Karpas-422 (cell line): ENCODE data around the gene GAS2. TPM values are rescaled to one million over a fixed set of nuclear protein-coding genes. Genes with fewer than 3 reads are reported as not detected.

Source experiments
- DNase-seq: peaks from one replicate; pipeline ENCODE4 v3.0.0-alpha.2; 2015
- H2AFZ ChIP-seq: fragments of 200-600 bp; sonication (generic); 2 replicates; pipeline ENCODE4 v1.6.1; 2014; ENCODE audit warnings: antibody characterized with exemption, low read length, mixed read lengths
- H3K27ac ChIP-seq: fragments of 200-600 bp; sonication (generic); 2 replicates; pipeline ENCODE4 v1.5.1; 2014; ENCODE audit warnings: mild to moderate bottlenecking, low read length, moderate library complexity
- H3K27me3 ChIP-seq: fragments of 200-600 bp; sonication (generic); 2 replicates; pipeline ENCODE4 v1.6.1; 2014; ENCODE audit warnings: low read length, mixed read lengths
- H3K36me3 ChIP-seq: fragments of 200-600 bp; sonication (generic); 2 replicates; pipeline ENCODE4 v1.6.1; 2014; ENCODE audit warnings: low read length, mixed read lengths; ENCODE audit not compliant: insufficient read depth
- H3K4me1 ChIP-seq: fragments of 200-600 bp; sonication (generic); 2 replicates; pipeline ENCODE4 v1.6.1; 2014; ENCODE audit warnings: mild to moderate bottlenecking, low read length, mixed read lengths
- H3K4me2 ChIP-seq: fragments of 200-600 bp; sonication (generic); 2 replicates; pipeline ENCODE4 v1.6.1; 2014; ENCODE audit warnings: low read length, low read depth, mild to moderate bottlenecking; ENCODE audit not compliant: poor library complexity, severe bottlenecking
- H3K4me3 ChIP-seq: fragments of 200-600 bp; sonication (generic); 2 replicates; pipeline ENCODE4 v1.5.1; 2014; ENCODE audit warnings: mild to moderate bottlenecking, antibody characterized with exemption, low read length, mixed read lengths
- H3K79me2 ChIP-seq: fragments of 200-600 bp; sonication (generic); 2 replicates; pipeline ENCODE4 v1.6.1; 2014; ENCODE audit warnings: mild to moderate bottlenecking, low read length, mixed read lengths
- H3K9ac ChIP-seq: fragments of 200-600 bp; sonication (generic); 2 replicates; pipeline ENCODE4 v1.6.0; 2014; ENCODE audit warnings: low read length
- H3K9me2 ChIP-seq: fragments of 200-600 bp; sonication (generic), shearing (Covaris generic); replicated peaks from 2 replicates; pipeline ENCODE4 v1.6.0; 2014; ENCODE audit warnings: mild to moderate bottlenecking, low read length, moderate library complexity; ENCODE audit not compliant: insufficient read depth
- H3K9me3 ChIP-seq: fragments of 300-700, 200-600 bp; sonication (generic); 2 replicates; pipeline ENCODE4 v1.6.1; 2014; ENCODE audit warnings: low read length, mixed read lengths
- H4K20me1 ChIP-seq: fragments of 200-600 bp; sonication (generic); 2 replicates; pipeline ENCODE4 v1.6.1; 2014; ENCODE audit warnings: mild to moderate bottlenecking, antibody characterized with exemption, low read length, low read depth; ENCODE audit not compliant: insufficient read depth
- total RNA-seq: library from RNA; depleted of rRNA; stranded (reverse); fragments of >200 nt; shearing (Covaris generic); gene quantifications from 2 replicates; pipeline ENCODE4 v1.2.3, GENCODE V29; 2014; ENCODE audit warnings: low replicate concordance

Gene GAS2
- total RNA-seq, 1 experiment from 2014 or later = 0.86 TPM

DNA sequence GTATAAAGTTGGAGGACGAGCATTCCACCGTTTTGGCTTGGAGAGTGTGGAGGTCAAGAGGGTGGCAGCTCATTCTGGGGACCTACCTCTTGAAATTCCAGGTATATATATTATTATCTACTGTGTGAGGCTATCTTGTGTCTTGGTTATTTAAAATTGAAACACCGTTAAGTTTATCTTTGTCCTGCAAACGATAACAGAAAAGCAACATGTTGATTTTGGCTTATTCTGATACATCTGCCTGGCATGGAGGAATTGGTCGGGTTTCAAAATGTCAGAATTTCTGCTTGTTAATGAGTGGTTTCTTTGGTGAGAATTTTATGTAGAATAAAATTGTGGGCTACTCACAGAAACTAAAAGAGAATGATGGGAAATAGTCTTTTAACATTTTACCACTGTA lies 108.8 kb downstream of the GAS2 start:
- Histone ChIP-seq H3K27me3 (no peaks in the 10 kb centered on the region), H3K4me3 (no peak overlapping the region), H3K9me3 (no peaks in the 10 kb centered on the region), H3K4me1 (no peaks in the 10 kb centered on the region), H2AFZ (no peak overlapping the region), H3K9me2 (no peaks in the 10 kb centered on the region), H3K36me3 (no peaks in the 10 kb centered on the region), H4K20me1 (no peaks in the 10 kb centered on the region), H3K4me2 (no peak overlapping the region), H3K27ac (no peak overlapping the region), H3K9ac (no peak overlapping the region), H3K79me2 (no peaks in the 10 kb centered on the region)
- no peak for DNase-seq

DNA sequence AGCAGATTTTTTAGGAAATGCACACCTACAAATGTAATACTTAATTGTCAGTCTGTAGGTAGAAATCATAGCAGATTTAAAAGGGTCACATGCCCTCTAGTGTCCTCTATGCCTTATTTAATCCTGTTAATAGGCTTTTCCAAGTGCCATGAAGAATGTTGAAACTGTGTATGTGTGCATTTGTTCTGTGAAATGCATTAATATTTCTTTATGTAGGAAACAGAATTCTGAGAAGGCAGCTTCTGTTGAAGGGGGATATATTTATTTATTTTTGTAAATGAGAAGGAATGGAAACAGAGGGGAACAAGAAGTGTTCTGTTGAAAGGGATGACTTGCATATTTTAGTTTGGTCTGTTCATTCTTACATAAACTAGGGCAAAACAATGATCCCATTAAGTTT lies 112.2 kb downstream of the GAS2 start:
- Histone ChIP-seq H3K4me1 (no peaks in the 10 kb centered on the region), H3K4me2 (no peak overlapping the region), H2AFZ (no peak overlapping the region), H4K20me1 (no peaks in the 10 kb centered on the region), H3K4me3 (no peak overlapping the region), H3K9me3 (no peaks in the 10 kb centered on the region), H3K79me2 (no peaks in the 10 kb centered on the region), H3K36me3 (no peaks in the 10 kb centered on the region), H3K9me2 (no peaks in the 10 kb centered on the region), H3K27me3 (no peaks in the 10 kb centered on the region), H3K9ac (no peak overlapping the region), H3K27ac (no peak overlapping the region)
- DNase-seq = no peak

DNA sequence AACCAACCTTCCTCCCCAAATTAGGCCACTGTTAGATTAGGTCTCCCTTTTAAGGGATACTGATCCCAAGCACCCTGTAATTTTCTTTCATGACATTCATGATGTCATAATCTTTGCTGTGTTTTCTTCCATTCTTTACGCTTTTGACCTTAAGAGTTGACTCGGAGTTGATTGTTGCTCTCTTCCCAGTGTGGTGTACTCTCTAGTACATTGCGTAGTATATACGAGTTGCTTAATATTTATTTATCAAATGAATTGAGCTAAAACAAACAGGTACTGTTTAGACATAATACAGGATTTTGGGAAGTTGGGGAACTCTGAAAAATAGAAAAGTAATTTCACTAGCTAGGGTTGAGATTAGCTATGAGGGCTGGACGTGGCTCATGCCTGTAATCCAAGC lies 113.4 kb downstream of the GAS2 start:
- Histone ChIP-seq H3K79me2 (no peaks in the 10 kb centered on the region), H3K9ac (no peak overlapping the region), H3K27me3 (no peaks in the 10 kb centered on the region), H3K36me3 (no peaks in the 10 kb centered on the region), H3K4me3 (no peak overlapping the region), H2AFZ (no peak overlapping the region), H3K4me1 (no peaks in the 10 kb centered on the region), H3K27ac (no peak overlapping the region), H3K9me3 (no peaks in the 10 kb centered on the region), H4K20me1 (no peaks in the 10 kb centered on the region), H3K9me2 (no peaks in the 10 kb centered on the region), H3K4me2 (no peak overlapping the region)
- DNase-seq = no peak

DNA sequence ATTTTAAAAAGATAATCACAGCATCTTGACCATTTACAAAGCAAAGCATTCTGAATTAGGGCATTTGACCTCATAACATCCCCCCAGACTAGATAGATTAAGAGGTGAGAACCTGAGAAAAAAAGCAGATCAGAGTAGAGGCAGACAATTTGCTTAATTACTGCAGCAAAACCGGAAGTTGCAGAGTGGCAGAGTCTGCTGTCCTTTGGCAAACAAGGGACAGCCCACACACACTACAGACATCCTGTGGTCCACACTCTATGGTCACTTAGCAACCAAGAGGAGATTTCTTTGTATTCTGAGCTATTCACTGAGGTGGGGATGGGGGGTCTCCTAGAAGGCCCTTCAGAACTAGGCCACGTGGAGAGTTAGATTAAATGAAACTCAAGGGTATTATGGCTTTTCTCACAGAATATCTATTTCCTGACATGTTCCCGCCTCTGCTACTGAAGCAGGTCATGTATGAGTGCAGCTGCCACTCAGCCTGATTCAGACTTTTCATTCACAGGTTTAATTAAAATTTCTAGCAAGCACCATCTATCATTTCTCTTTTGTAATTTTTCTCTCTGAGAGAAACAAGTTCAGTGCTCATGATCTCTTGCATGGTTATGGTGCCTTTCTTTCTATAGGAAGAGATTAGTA lies 114.7 kb downstream of the GAS2 start:
- Histone ChIP-seq H3K4me3 (no peak overlapping the region), H3K4me1 (no peaks in the 10 kb centered on the region), H3K36me3 (no peaks in the 10 kb centered on the region), H3K9me2 (no peaks in the 10 kb centered on the region), H2AFZ (no peak overlapping the region), H3K27me3 (no peaks in the 10 kb centered on the region), H3K9ac (no peak overlapping the region), H3K27ac (no peak overlapping the region), H3K9me3 (no peaks in the 10 kb centered on the region), H3K79me2 (no peaks in the 10 kb centered on the region), H4K20me1 (no peaks in the 10 kb centered on the region), H3K4me2 (no peak overlapping the region)
- no peak for DNase-seq

DNA sequence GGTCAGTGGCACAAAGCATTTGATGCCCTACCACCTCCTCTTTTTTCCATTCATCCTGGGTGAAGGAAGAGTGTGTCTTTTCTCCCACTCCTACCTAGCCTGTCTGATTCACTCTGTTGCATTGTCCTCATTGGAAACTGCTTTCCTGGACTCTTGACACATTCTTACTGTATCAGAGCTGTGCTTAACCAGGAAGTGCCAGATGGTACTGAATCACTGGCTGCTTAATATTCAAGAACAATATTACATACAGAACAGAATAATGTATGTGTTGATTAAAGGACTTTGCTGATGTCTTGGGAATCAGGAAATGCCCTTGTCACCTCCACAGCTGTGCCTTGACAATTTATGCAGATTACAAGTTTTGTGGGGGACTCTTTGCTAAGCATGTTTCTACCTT lies 118.8 kb downstream of the GAS2 start:
- H3K36me3 ChIP-seq = no peaks in the 10 kb centered on the region
- no peak overlapping the region for H2AFZ ChIP-seq
- no peak overlapping the region for H3K9ac ChIP-seq
- H3K9me3 ChIP-seq = no peaks in the 10 kb centered on the region
- no peaks in the 10 kb centered on the region for H3K79me2 ChIP-seq
- no peak overlapping the region for H3K4me2 ChIP-seq
- no peaks in the 10 kb centered on the region for H3K4me1 ChIP-seq
- H3K4me3 ChIP-seq = no peak overlapping the region
- no peaks in the 10 kb centered on the region for H4K20me1 ChIP-seq
- DNase-seq = no peak
- no peaks in the 10 kb centered on the region for H3K27me3 ChIP-seq
- H3K9me2 ChIP-seq = no peaks in the 10 kb centered on the region
- H3K27ac ChIP-seq = no peak overlapping the region

DNA sequence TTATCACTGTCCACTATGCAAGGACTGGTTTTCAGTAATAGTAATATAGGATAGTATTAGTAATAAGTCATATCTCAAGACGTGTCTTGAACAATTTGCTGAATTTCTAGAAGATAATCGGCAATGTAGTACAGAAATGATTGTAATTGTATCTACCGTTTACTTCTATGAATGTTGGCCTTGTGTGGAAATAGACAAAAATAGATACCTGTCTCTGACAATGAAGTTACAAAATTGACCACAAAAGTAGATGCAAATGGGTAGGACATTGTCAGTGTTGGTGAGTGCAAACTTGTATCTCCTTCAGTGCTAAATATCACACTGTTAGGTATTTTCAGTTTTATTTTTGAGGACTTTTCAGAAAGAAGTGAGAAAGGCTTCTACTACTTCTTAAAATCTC lies 120.1 kb downstream of the GAS2 start:
- H3K79me2 ChIP-seq = no peaks in the 10 kb centered on the region
- no peaks in the 10 kb centered on the region for H4K20me1 ChIP-seq
- H3K4me2 ChIP-seq = no peak overlapping the region
- no peaks in the 10 kb centered on the region for H3K27me3 ChIP-seq
- H3K9me3 ChIP-seq = no peaks in the 10 kb centered on the region
- no peak for DNase-seq
- no peak overlapping the region for H2AFZ ChIP-seq
- no peaks in the 10 kb centered on the region for H3K36me3 ChIP-seq
- no peaks in the 10 kb centered on the region for H3K4me1 ChIP-seq
- no peaks in the 10 kb centered on the region for H3K9me2 ChIP-seq
- no peak overlapping the region for H3K9ac ChIP-seq
- H3K4me3 ChIP-seq = no peak overlapping the region
- H3K27ac ChIP-seq = no peak overlapping the region

DNA sequence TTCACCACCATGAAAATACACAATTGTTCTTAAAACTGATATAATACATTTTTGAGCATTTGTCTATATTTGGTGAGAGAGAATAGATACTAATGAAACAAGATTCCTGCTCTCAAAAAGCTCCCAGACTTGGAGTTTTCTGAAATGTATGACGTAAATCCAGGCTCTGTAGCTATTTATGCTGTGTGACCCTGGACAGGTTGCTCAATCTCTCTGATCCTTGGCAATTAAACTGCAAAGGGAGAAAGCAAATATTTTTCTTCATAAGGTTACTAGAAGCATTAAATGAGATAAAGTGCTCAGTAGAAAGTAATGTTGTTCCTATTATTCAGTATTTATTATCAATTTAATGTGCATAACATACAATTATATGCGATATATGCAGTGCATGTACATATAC lies 120.6 kb downstream of the GAS2 start:
- no peak for DNase-seq
- Histone ChIP-seq H3K4me1 (no peaks in the 10 kb centered on the region), H3K27ac (no peak overlapping the region), H3K9me3 (no peaks in the 10 kb centered on the region), H3K79me2 (no peaks in the 10 kb centered on the region), H3K36me3 (no peaks in the 10 kb centered on the region), H3K4me3 (no peak overlapping the region), H3K4me2 (no peak overlapping the region), H2AFZ (no peak overlapping the region), H3K9ac (no peak overlapping the region), H3K27me3 (no peaks in the 10 kb centered on the region), H3K9me2 (no peaks in the 10 kb centered on the region), H4K20me1 (no peaks in the 10 kb centered on the region)

DNA sequence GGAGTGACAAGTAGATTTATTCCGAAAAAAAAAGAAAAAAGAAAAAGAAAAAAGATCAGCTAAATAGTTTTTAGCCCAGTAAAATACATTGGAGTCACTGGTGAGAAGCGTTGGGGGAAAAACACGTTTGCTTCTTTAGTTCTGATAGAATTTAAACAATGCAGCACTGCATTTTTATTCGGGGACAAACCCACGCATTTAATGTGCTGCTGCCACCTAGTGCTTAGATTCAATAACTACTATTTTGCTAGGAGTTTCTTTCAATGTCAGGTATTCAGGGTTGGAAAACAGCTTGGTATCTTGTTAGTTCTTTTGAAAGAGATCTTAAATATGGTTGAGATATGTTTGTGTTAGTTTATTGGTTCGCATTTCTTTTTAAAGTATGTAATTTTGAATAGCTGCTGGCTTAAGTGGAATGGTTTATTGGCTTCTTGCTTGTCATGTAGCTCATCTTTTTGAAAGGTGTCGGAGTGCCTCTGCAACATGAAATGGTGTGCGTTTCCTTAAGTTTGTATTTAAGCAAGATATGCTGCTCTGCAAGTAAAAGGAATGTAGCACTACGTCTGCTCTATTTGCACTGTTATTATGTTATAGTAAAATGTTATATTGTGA lies 121.2 kb downstream of the GAS2 start:
- Histone ChIP-seq H3K79me2 (no peaks in the 10 kb centered on the region), H3K36me3 (no peaks in the 10 kb centered on the region), H3K9ac (no peak overlapping the region), H4K20me1 (no peaks in the 10 kb centered on the region), H3K9me2 (no peaks in the 10 kb centered on the region), H3K9me3 (no peaks in the 10 kb centered on the region), H3K4me2 (no peak overlapping the region), H2AFZ (no peak overlapping the region), H3K27me3 (no peaks in the 10 kb centered on the region), H3K4me1 (no peaks in the 10 kb centered on the region), H3K4me3 (no peak overlapping the region), H3K27ac (no peak overlapping the region)
- DNase-seq = peak; percentile 77
